ENCODE measurements around the gene IBSP.

Gene IBSP, protein sequence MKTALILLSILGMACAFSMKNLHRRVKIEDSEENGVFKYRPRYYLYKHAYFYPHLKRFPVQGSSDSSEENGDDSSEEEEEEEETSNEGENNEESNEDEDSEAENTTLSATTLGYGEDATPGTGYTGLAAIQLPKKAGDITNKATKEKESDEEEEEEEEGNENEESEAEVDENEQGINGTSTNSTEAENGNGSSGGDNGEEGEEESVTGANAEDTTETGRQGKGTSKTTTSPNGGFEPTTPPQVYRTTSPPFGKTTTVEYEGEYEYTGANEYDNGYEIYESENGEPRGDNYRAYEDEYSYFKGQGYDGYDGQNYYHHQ

DNA sequence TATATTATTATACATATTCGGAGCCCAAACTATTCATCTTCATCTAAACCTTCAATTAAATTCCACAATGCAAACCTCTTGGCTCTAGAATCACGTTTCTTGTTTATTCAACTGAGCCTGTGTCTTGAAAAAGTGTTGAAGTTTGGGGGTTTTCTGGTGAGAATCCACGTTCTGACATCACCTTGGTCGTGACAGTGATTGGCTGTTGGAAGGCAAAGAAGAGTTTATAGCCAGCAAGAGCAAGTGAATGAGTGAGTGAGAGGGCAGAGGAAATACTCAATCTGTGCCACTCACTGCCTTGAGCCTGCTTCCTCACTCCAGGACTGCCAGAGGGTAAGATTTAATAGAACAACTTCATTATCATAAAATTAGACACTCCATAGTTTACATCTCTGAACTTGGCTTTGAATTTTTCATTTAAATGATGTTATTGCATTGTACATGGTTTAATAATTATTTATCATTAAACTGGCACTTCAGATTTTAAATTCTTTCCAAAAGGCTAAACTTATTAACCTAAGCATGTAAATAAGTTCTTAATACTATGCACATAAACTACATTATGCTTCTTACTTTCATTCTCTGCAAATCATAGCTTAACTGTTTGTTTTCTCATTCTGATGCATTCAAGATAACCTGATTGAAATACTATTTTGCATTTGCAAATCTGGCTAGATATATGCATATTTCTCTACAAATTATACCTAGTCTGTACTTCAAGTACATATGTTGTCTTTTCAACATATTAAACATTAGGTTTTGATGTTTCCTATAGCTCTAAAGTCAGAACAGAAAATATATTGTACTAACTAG is at the start of gene IBSP:
IBSP (plus strand) TSS at position 254 of the 813 bp plus-strand sequence. CDS start 2,808 bp downstream, outside the sequence.
- no peaks in the 10 kb centered on the region for H3K27me3 Mint-ChIP-seq
- DNase-seq (ENCODE audit: low spot score in 2 of 2) = no peak

DNA sequence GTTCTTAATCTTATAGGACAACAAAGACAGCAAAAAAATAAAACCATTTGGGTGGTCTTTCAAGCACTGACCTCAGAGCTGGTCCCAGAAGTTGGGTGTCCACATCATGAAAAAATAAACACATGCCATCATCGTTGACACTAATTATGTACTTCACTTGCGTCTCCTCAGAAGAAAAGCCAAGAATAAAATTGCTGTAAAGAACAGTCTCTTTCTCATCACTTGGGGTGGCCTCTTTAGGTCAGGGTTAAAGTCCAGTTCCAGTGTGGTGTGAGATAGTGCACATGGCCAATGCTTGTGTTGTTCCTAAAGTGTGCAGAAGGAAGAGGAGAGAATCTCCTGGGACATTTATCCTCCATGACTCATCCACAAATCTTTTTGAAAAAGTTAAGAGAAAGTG is 49.5 kb upstream of the IBSP start:
- H3K4me3 Mint-ChIP-seq = no peak overlapping the region
- no peaks in the 10 kb centered on the region for H3K4me1 Mint-ChIP-seq
- peaks cover 3% of the 10 kb centered on the region for H3K9me3 Mint-ChIP-seq
- no peaks in the 10 kb centered on the region for H3K36me3 Mint-ChIP-seq
- no peak for DNase-seq (ENCODE audit: low spot score in 2 of 2)
- H3K27me3 Mint-ChIP-seq = no peaks in the 10 kb centered on the region
- no peak overlapping the region for H3K27ac Mint-ChIP-seq
- ATAC-seq (ENCODE audit: low read depth) = no peak

More for the DNA sequence above, at the start of gene IBSP:
- H3K27ac Mint-ChIP-seq = no peak within 1 kb of the TSS
- H3K4me3 Mint-ChIP-seq = no peak within 1 kb of the TSS
- H3K36me3 Mint-ChIP-seq = no peaks in the 10 kb centered on the region
- no peak for ATAC-seq (ENCODE audit: low read depth)
- no peaks in the 10 kb centered on the region for H3K9me3 Mint-ChIP-seq
- H3K4me1 Mint-ChIP-seq = no peaks in the 10 kb centered on the region

- Mint-ChIP-seq H3K4me1 (no peaks in the 10 kb centered on the region), H3K27me3 (no peaks in the 10 kb centered on the region), H3K9me3 (no peaks in the 10 kb centered on the region), H3K27ac (no peak overlapping the region), H3K36me3 (no peaks in the 10 kb centered on the region), H3K4me3 (no peak overlapping the region)
- DNase-seq (ENCODE audit: low spot score in 2 of 2) (no peak), ATAC-seq (ENCODE audit: low read depth) (no peak)
Observed at GRCh38 chr4:87758270-87758669, 41.1 kb upstream of the IBSP start.

GRCh38 chr4:87762311-87762710 is 37.0 kb upstream of the IBSP start:
- H3K27ac Mint-ChIP-seq = no peak overlapping the region
- no peaks in the 10 kb centered on the region for H3K36me3 Mint-ChIP-seq
- no peaks in the 10 kb centered on the region for H3K4me1 Mint-ChIP-seq
- no peak overlapping the region for H3K4me3 Mint-ChIP-seq
- peaks cover 1% of the 10 kb centered on the region for H3K9me3 Mint-ChIP-seq
- no peaks in the 10 kb centered on the region for H3K27me3 Mint-ChIP-seq
- DNase-seq (ENCODE audit: low spot score in 2 of 2) (no peak), ATAC-seq (ENCODE audit: low read depth) (no peak)

GRCh38 chr4:87781569-87781968 is 17.8 kb upstream of the IBSP start:
- ATAC-seq (ENCODE audit: low read depth) = no peak

DNA sequence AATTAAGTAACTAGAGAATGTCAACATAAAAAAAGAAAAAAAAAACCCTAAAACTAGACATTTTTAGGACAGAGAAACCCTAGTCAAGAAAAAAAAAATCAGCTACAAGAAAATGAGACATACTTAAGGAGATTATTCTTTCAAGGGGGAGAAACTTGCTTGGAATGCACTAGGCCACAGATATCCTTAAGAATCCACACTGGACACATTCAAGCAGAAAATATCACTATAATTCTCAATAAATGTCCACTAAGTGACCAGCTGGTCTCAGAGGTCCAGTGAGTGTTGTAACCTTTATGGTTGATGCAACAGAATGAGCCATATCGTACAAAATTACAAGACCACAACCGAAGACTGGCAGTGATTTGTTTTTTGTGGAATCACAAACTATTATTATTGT is 15.6 kb upstream of the IBSP start:
- Mint-ChIP-seq H3K27me3 (peaks cover 3% of the 10 kb centered on the region), H3K36me3 (no peaks in the 10 kb centered on the region), H3K4me3 (no peak overlapping the region), H3K4me1 (no peaks in the 10 kb centered on the region), H3K9me3 (no peaks in the 10 kb centered on the region), H3K27ac (no peak overlapping the region)
- DNase-seq (ENCODE audit: low spot score in 2 of 2) = no peak
- ATAC-seq (ENCODE audit: low read depth) = no peak

More at GRCh38 chr4:87781569-87781968, 17.8 kb upstream of the IBSP start:
- no peaks in the 10 kb centered on the region for H3K9me3 Mint-ChIP-seq
- H3K4me3 Mint-ChIP-seq = no peak overlapping the region
- DNase-seq (ENCODE audit: low spot score in 2 of 2) = no peak
- H3K36me3 Mint-ChIP-seq = no peaks in the 10 kb centered on the region
- no peaks in the 10 kb centered on the region for H3K4me1 Mint-ChIP-seq
- no peak overlapping the region for H3K27ac Mint-ChIP-seq
- peaks cover 3% of the 10 kb centered on the region for H3K27me3 Mint-ChIP-seq

GRCh38 chr4:87785731-87786509 is 13.4 kb upstream of the IBSP start:
- H3K4me3 Mint-ChIP-seq = no peak overlapping the region
- H3K27me3 Mint-ChIP-seq = peaks cover 3% of the 10 kb centered on the region
- H3K4me1 Mint-ChIP-seq = no peaks in the 10 kb centered on the region
- H3K27ac Mint-ChIP-seq = no peak overlapping the region
- no peaks in the 10 kb centered on the region for H3K9me3 Mint-ChIP-seq
- no peak for ATAC-seq (ENCODE audit: low read depth)
- DNase-seq (ENCODE audit: low spot score in 2 of 2) = no peak
- no peaks in the 10 kb centered on the region for H3K36me3 Mint-ChIP-seq

GRCh38 chr4:87802858-87803257 is 3.5 kb downstream of the IBSP start:
- H3K4me3 Mint-ChIP-seq = no peak overlapping the region
- no peaks in the 10 kb centered on the region for H3K4me1 Mint-ChIP-seq
- H3K36me3 Mint-ChIP-seq = no peaks in the 10 kb centered on the region
- no peaks in the 10 kb centered on the region for H3K9me3 Mint-ChIP-seq
- no peak for ATAC-seq (ENCODE audit: low read depth)
- H3K27ac Mint-ChIP-seq = no peak overlapping the region
- no peak for DNase-seq (ENCODE audit: low spot score in 2 of 2)
- no peaks in the 10 kb centered on the region for H3K27me3 Mint-ChIP-seq

- H3K4me1 Mint-ChIP-seq = no peaks in the 10 kb centered on the region
- H3K4me3 Mint-ChIP-seq = no peak overlapping the region
- no peaks in the 10 kb centered on the region for H3K36me3 Mint-ChIP-seq
- no peaks in the 10 kb centered on the region for H3K27me3 Mint-ChIP-seq
- no peaks in the 10 kb centered on the region for H3K9me3 Mint-ChIP-seq
- ATAC-seq (ENCODE audit: low read depth) (no peak), DNase-seq (ENCODE audit: low spot score in 2 of 2) (no peak)
- H3K27ac Mint-ChIP-seq = no peak overlapping the region
Observed at GRCh38 chr4:87803421-87803820, 4.1 kb downstream of the IBSP start.

GRCh38 chr4:87804871-87805270 is 5.5 kb downstream of the IBSP start:
- Mint-ChIP-seq H3K4me3 (no peak overlapping the region), H3K27me3 (no peaks in the 10 kb centered on the region), H3K27ac (no peak overlapping the region), H3K4me1 (no peaks in the 10 kb centered on the region), H3K36me3 (no peaks in the 10 kb centered on the region), H3K9me3 (no peaks in the 10 kb centered on the region)
- no peak for DNase-seq (ENCODE audit: low spot score in 2 of 2)
- no peak for ATAC-seq (ENCODE audit: low read depth)

- H3K4me3 Mint-ChIP-seq = no peak overlapping the region
- H3K4me1 Mint-ChIP-seq = no peaks in the 10 kb centered on the region
- no peak for DNase-seq (ENCODE audit: low spot score in 2 of 2)
- H3K27ac Mint-ChIP-seq = no peak overlapping the region
- no peaks in the 10 kb centered on the region for H3K36me3 Mint-ChIP-seq
- no peaks in the 10 kb centered on the region for H3K9me3 Mint-ChIP-seq
- no peaks in the 10 kb centered on the region for H3K27me3 Mint-ChIP-seq
- ATAC-seq (ENCODE audit: low read depth) = no peak
Observed at GRCh38 chr4:87805971-87806370, 6.6 kb downstream of the IBSP start.

DNA sequence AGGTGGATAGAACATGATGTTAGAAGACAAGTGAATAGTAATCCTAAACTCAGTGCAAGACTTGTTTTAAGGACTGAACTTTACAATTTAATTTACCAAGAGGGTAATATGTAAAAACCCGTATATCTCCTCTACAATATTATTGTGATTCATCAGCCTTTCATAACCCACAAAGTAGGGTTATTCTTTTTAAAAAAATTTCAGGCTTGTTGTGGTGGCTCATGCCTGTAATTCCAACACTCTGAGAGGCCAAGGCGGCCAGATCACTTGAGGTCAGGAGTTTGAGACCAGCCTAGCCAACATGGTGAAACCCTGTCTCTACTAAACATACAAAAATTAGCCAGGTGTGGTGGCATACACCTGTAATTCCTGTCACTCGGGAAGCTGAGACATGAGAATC is 7.2 kb downstream of the IBSP start:
- DNase-seq (ENCODE audit: low spot score in 2 of 2) = no peak
- no peaks in the 10 kb centered on the region for H3K36me3 Mint-ChIP-seq
- H3K9me3 Mint-ChIP-seq = peaks cover 3% of the 10 kb centered on the region
- H3K4me3 Mint-ChIP-seq = no peak overlapping the region
- ATAC-seq (ENCODE audit: low read depth) = no peak
- no peaks in the 10 kb centered on the region for H3K4me1 Mint-ChIP-seq
- H3K27me3 Mint-ChIP-seq = no peaks in the 10 kb centered on the region
- H3K27ac Mint-ChIP-seq = no peak overlapping the region

DNA sequence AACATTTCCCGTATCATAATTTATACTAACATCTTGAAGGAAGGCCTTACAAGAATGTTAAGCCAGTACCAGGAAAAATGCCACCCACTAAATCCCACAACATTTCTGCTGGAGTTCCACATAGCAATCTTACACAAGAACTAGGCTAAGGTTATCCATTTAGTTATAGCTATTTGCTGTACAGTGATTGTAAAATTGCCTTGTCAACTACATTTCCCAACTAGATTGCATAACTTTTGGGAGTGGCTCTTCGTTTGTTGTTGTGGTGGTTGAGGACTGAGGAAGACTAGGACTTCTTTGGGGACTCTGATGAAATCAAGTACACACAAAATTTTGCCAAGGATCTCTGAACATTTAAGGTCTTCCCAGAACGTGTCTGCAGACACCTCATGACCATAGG is 8.0 kb downstream of the IBSP start:
- ATAC-seq (ENCODE audit: low read depth) = no peak
- Mint-ChIP-seq H3K27ac (no peak overlapping the region), H3K36me3 (no peaks in the 10 kb centered on the region), H3K4me1 (no peaks in the 10 kb centered on the region), H3K4me3 (no peak overlapping the region), H3K9me3 (peaks cover 3% of the 10 kb centered on the region), H3K27me3 (no peaks in the 10 kb centered on the region)
- DNase-seq (ENCODE audit: low spot score in 2 of 2) = no peak

DNA sequence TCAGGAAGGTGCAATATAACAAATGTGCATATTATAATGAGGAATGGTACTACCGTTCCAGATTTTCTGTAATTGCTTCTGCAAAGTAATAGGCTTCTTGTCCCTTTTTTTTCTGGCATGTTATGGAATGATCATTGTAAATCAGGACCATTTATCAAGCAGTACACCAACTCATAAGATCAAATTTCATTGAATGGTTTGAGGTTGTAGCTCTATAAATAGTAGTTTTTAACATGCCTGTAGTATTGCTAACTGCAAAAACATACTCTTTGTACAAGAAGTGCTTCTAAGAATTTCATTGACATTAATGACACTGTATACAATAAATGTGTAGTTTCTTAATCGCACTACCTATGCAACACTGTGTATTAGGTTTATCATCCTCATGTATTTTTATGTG is 12.6 kb downstream of the IBSP start:
- ATAC-seq (ENCODE audit: low read depth) = no peak
- H3K9me3 Mint-ChIP-seq = peaks cover 9% of the 10 kb centered on the region

More for the DNA sequence above, 12.6 kb downstream of the IBSP start:
- Mint-ChIP-seq H3K36me3 (no peaks in the 10 kb centered on the region), H3K27ac (no peak overlapping the region), H3K4me1 (no peaks in the 10 kb centered on the region), H3K4me3 (no peak overlapping the region), H3K27me3 (no peaks in the 10 kb centered on the region)
- DNase-seq (ENCODE audit: low spot score in 2 of 2) = no peak
